NCI-H1105 treated with DMSO at 0.1 percent for 48 hours (cell line): ENCODE results near the gene SLC9B1.
A peak's percentile ranks its signal among the peaks of the same experiment; 100 is the strongest.
"Not testable (repeated sequence)": the region's sequence is repeated elsewhere in the genome, so short reads cannot be mapped to it uniquely, and the experiment has no call there.

Experiments
- DNase-seq: peaks from one replicate; lab custom pipeline; 2025; lab: John Stamatoyannopoulos, UW

Gene SLC9B1

GRCh38 chr4:103011378-103012025 is 8.0 kb downstream of the SLC9B1 start:
- DNase-seq = no peak

- no peak for DNase-seq
Measured at GRCh38 chr4:103010804-103011203, 8.7 kb downstream of the SLC9B1 start.

- DNase-seq = peak; percentile 34
Measured at GRCh38 chr4:103008875-103009729, 10.4 kb downstream of the SLC9B1 start.

GRCh38 chr4:103002551-103002950 is 17.0 kb downstream of the SLC9B1 start:
- DNase-seq = no peak

GRCh38 chr4:102994803-102995202 is 24.7 kb downstream of the SLC9B1 start:
- DNase-seq = no peak

- not testable (repeated sequence) for DNase-seq
Measured at GRCh38 chr4:102993985-102994384, 25.5 kb downstream of the SLC9B1 start.

- no peak for DNase-seq
Measured at GRCh38 chr4:102988429-102989020, 31.0 kb downstream of the SLC9B1 start.

- DNase-seq = no peak
Measured at GRCh38 chr4:102981005-102981404, 38.5 kb downstream of the SLC9B1 start.

GRCh38 chr4:102961813-102962212 is 57.7 kb downstream of the SLC9B1 start:
- DNase-seq = not testable (repeated sequence)

GRCh38 chr4:102959496-102959895 is 60.0 kb downstream of the SLC9B1 start:
- no peak for DNase-seq

GRCh38 chr4:102945066-102945465 is 74.4 kb downstream of the SLC9B1 start:
- DNase-seq = no peak

- not testable (repeated sequence) for DNase-seq
Measured at GRCh38 chr4:102938063-102938462, 81.4 kb downstream of the SLC9B1 start.

- no peak for DNase-seq
Measured at GRCh38 chr4:102935716-102936115, 83.8 kb downstream of the SLC9B1 start.

GRCh38 chr4:102919697-102920096 is 99.8 kb downstream of the SLC9B1 start:
- not testable (repeated sequence) for DNase-seq

- DNase-seq = no peak
Measured at GRCh38 chr4:102918859-102919258, 100.6 kb downstream of the SLC9B1 start.

- DNase-seq = no peak
Measured at GRCh38 chr4:102901804-102902203, 117.7 kb downstream of the SLC9B1 start.

GRCh38 chr4:102897610-102898009 is 121.9 kb downstream of the SLC9B1 start:
- not testable (repeated sequence) for DNase-seq

GRCh38 chr4:102896547-102896946 is 123.0 kb downstream of the SLC9B1 start:
- not testable (repeated sequence) for DNase-seq

GRCh38 chr4:102889866-102890265 is 129.6 kb downstream of the SLC9B1 start:
- DNase-seq = not testable (repeated sequence)

GRCh38 chr4:102888570-102888969 is 130.9 kb downstream of the SLC9B1 start:
- not testable (repeated sequence) for DNase-seq

GRCh38 chr4:102883278-102883677 is 136.2 kb downstream of the SLC9B1 start:
- DNase-seq = no peak

GRCh38 chr4:102881343-102881742 is 138.2 kb downstream of the SLC9B1 start:
- no peak for DNase-seq

GRCh38 chr4:102878901-102879300 is 140.6 kb downstream of the SLC9B1 start:
- no peak for DNase-seq
